Uterus (tissue), 4 donors: ENCODE results near the gene KDM5D. TPM values are rescaled to one million over a fixed set of nuclear protein-coding genes. Genes with fewer than 3 reads are reported as not detected.

Source experiments
- DNase-seq, 2 donors: peaks; one replicate each; pipeline ENCODE4 v3.0.0-alpha.2; 2019 to 2020
- H3K27ac ChIP-seq, 2 donors: fragments of 200-600 bp; sonication (generic); 1 replicate in 1 of 2; 2 replicates in 1 of 2; pipeline ENCODE4 v1.5.1; 2016 to 2018
- H3K27me3 ChIP-seq, 2 donors: fragments of 200-600 bp; sonication (generic); one replicate each; pipeline ENCODE4 v1.5.1; 2018 to 2019; ENCODE audit warnings: control low read depth in 1 of 2
- H3K36me3 ChIP-seq, 2 donors: fragments of 200-600 bp; sonication (generic); one replicate each; pipeline ENCODE4 v1.5.1; 2019; ENCODE audit warnings: control low read depth in 1 of 2
- H3K4me1 ChIP-seq, 2 donors: fragments of 200-600 bp; sonication (generic); one replicate each; pipeline ENCODE4 v1.5.1; 2018 to 2019; ENCODE audit warnings: control low read depth in 1 of 2
- H3K4me3 ChIP-seq, 2 donors: fragments of 200-600 bp; sonication (generic); 1 replicate in 1 of 2; 2 replicates in 1 of 2; pipeline ENCODE4 v1.5.1; 2018 to 2019; ENCODE audit warnings: mild to moderate bottlenecking in 1 of 2
- H3K9me3 ChIP-seq, 2 donors: fragments of 200-600 bp; sonication (generic); one replicate each; pipeline ENCODE4 v1.5.1; 2019; ENCODE audit warnings: control low read depth in 1 of 2
- CTCF ChIP-seq, 4 experiments: fragments of 200-600 bp in 2 of 4; fragments of 450-650 bp in 2 of 4; sonication (generic) in 2 of 4; IDR thresholded peaks; one replicate each; pipeline ENCODE4 v1.5.1; 2016 to 2019; ENCODE audit warnings: antibody characterized with exemption in 4 of 4, mild to moderate bottlenecking in 2 of 4, moderate library complexity in 1 of 4
- POLR2A ChIP-seq, 2 donors: fragments of 450-650 bp; IDR thresholded peaks; one replicate each; pipeline ENCODE4 v1.6.1; 2016; ENCODE audit warnings: antibody characterized with exemption in 2 of 2, mild to moderate bottlenecking in 1 of 2, moderate library complexity in 1 of 2
- intact Hi-C: fragments of 100-400 bp; cut with DNase I; formaldehyde crosslinking; loops from one replicate; pipeline ENCODE4 v1.15.1; 2023; ENCODE audit warnings: low total_unique reads
- total RNA-seq, 4 donors: library from RNA; depleted of rRNA in 3 of 4; stranded (reverse); fragments of >200 nt in 3 of 4; gene quantifications; one replicate each; pipeline versions ENCODE4 v1.1.0 to v1.2.4, GENCODE V29; 2014 to 2023
- donor health status: DM: yes; HTN: yes; CAD: no.

Gene KDM5D
- total RNA-seq, 4 donors from 2014 or later, result not detected

DNA sequence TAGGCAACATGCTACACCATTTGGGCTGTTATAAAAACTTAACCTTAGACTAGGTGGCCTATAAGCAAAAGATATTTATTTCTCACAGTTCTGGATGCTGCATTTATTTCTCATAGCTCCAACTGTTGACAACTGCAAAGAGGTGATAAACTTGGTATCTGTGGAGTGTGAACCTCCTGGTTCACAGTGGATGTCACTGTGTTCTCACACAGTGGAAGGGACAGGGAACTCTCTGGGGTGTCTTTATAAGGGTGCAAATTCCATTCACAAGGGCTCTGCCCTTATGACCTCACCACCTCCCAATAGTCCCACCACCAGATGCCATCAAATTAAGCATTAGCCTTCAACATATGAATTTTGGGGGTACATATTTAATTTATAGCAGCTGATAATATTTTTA is 46.0 kb downstream of the KDM5D start:
- Histone ChIP-seq H3K4me1 (no peaks in the 10 kb centered on the region), H3K4me3 (no peak overlapping the region), H3K27ac (no peak overlapping the region), H3K27me3 (no peaks in the 10 kb centered on the region), H3K9me3 (no peaks in the 10 kb centered on the region), H3K36me3 (no peaks in the 10 kb centered on the region)
- no peak for DNase-seq
- TF ChIP-seq CTCF (IDR thresholded peaks at IDR 0.05), result no peak
- TF ChIP-seq POLR2A (IDR thresholded peaks at IDR 0.05), result no peak
- intact Hi-C loops, result no loop called here

DNA sequence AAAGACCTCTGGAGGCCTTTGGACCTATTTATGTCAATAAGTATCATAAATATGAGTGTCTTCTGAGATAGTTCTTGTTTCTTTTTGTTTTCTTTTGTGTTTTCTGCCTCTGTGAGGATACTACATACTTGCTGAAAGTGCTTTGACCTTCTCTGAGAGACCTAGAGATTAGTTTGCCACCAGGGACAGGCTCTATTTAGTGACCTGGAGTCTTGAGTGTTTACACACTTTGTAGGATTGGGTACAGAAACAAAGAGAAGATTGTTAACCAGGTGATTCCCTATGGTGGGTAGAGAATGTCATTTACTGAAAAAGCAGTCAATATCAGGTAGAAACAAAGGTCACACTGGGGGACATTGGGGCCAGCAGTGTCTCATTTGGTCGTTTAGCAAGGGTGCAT is 63.7 kb downstream of the KDM5D start:
- Histone ChIP-seq H3K27ac (no peak overlapping the region), H3K9me3 (no peaks in the 10 kb centered on the region), H3K4me3 (no peak overlapping the region), H3K27me3 (no peaks in the 10 kb centered on the region), H3K4me1 (no peaks in the 10 kb centered on the region), H3K36me3 (no peaks in the 10 kb centered on the region)
- intact Hi-C loops, result no loop called here
- TF ChIP-seq POLR2A (IDR thresholded peaks at IDR 0.05) (no peak), CTCF (IDR thresholded peaks at IDR 0.05) (no peak)
- DNase-seq, result no peak
